ENCODE measurements around the gene RABGAP1L.

RABGAP1L gene

GRCh38 chr1:174197088-174197487 is 37.8 kb downstream of the RABGAP1L start:
- DNase-seq (ENCODE audit: low read depth in 2 of 2, low spot score in 1 of 2): no peak

GRCh38 chr1:174197547-174197946 is 38.2 kb downstream of the RABGAP1L start:
- no peak for DNase-seq (ENCODE audit: low read depth in 2 of 2, low spot score in 1 of 2)

GRCh38 chr1:174198202-174198601 is 38.9 kb downstream of the RABGAP1L start:
- DNase-seq (ENCODE audit: low read depth in 2 of 2, low spot score in 1 of 2): no peak

GRCh38 chr1:174200746-174201145 is 41.4 kb downstream of the RABGAP1L start:
- DNase-seq (ENCODE audit: low read depth in 2 of 2, low spot score in 1 of 2): no peak

GRCh38 chr1:174204697-174205308 is 45.5 kb downstream of the RABGAP1L start:
- no peak for DNase-seq (ENCODE audit: low read depth in 2 of 2, low spot score in 1 of 2)

- no peak for DNase-seq (ENCODE audit: low read depth in 2 of 2, low spot score in 1 of 2)
These were observed 47.0 kb downstream of the RABGAP1L start for GRCh38 chr1:174206148-174206836.

- DNase-seq (ENCODE audit: low read depth in 2 of 2, low spot score in 1 of 2): no peak
These were observed 50.2 kb downstream of the RABGAP1L start for GRCh38 chr1:174209347-174210187.

GRCh38 chr1:174211486-174211885 is 52.2 kb downstream of the RABGAP1L start:
- DNase-seq (ENCODE audit: low read depth in 2 of 2, low spot score in 1 of 2): no peak

GRCh38 chr1:174215766-174216165 is 56.4 kb downstream of the RABGAP1L start:
- no peak for DNase-seq (ENCODE audit: low read depth in 2 of 2, low spot score in 1 of 2)

GRCh38 chr1:174217248-174217647 is 57.9 kb downstream of the RABGAP1L start:
- no peak for DNase-seq (ENCODE audit: low read depth in 2 of 2, low spot score in 1 of 2)

- no peak for DNase-seq (ENCODE audit: low read depth in 2 of 2, low spot score in 1 of 2)
These were observed 58.7 kb downstream of the RABGAP1L start for GRCh38 chr1:174217787-174218574.

- DNase-seq (ENCODE audit: low read depth in 2 of 2, low spot score in 1 of 2): no peak
These were observed 59.7 kb downstream of the RABGAP1L start for GRCh38 chr1:174218983-174219382.

- DNase-seq (ENCODE audit: low read depth in 2 of 2, low spot score in 1 of 2): no peak
These were observed 60.5 kb downstream of the RABGAP1L start for GRCh38 chr1:174219606-174220370.

- DNase-seq (ENCODE audit: low read depth in 2 of 2, low spot score in 1 of 2): no peak
These were observed 62.4 kb downstream of the RABGAP1L start for GRCh38 chr1:174221681-174222080.

- DNase-seq (ENCODE audit: low read depth in 2 of 2, low spot score in 1 of 2): no peak
These were observed 63.0 kb downstream of the RABGAP1L start for GRCh38 chr1:174222166-174222949.

- DNase-seq (ENCODE audit: low read depth in 2 of 2, low spot score in 1 of 2): no peak
These were observed 65.3 kb downstream of the RABGAP1L start for GRCh38 chr1:174224641-174225040.

GRCh38 chr1:174225499-174226204 is 66.3 kb downstream of the RABGAP1L start:
- no peak for DNase-seq (ENCODE audit: low read depth in 2 of 2, low spot score in 1 of 2)

GRCh38 chr1:174230399-174230798 is 71.1 kb downstream of the RABGAP1L start:
- no peak for DNase-seq (ENCODE audit: low read depth in 2 of 2, low spot score in 1 of 2)

- DNase-seq (ENCODE audit: low read depth in 2 of 2, low spot score in 1 of 2): no peak
These were observed 73.4 kb downstream of the RABGAP1L start for GRCh38 chr1:174232761-174233160.
